ENCODE data around the gene FREM2.

FREM2 gene

GRCh38 chr13:38687246-38688229 lies 661 bp downstream of the FREM2 start:
- in situ Hi-C loops (cut with MboI; ENCODE audit: low sequenced_read_pairs), result no loop called here

- in situ Hi-C loops (cut with MboI; ENCODE audit: low sequenced_read_pairs), result no loop called here
These were observed 1.8 kb downstream of the FREM2 start for GRCh38 chr13:38688674-38689073.

- in situ Hi-C loops (cut with MboI; ENCODE audit: low sequenced_read_pairs), result no loop called here
These were observed 3.4 kb downstream of the FREM2 start for GRCh38 chr13:38690231-38690630.

GRCh38 chr13:38693168-38693567 lies 6.3 kb downstream of the FREM2 start:
- in situ Hi-C loops (cut with MboI; ENCODE audit: low sequenced_read_pairs), result no loop called here

- in situ Hi-C loops (cut with MboI; ENCODE audit: low sequenced_read_pairs), result no loop called here
These were observed 6.8 kb downstream of the FREM2 start for GRCh38 chr13:38693641-38694040.

- in situ Hi-C loops (cut with MboI; ENCODE audit: low sequenced_read_pairs), result no loop called here
These were observed 10.3 kb downstream of the FREM2 start for GRCh38 chr13:38697197-38697596.

GRCh38 chr13:38697628-38698333 lies 10.9 kb downstream of the FREM2 start:
- in situ Hi-C loops (cut with MboI; ENCODE audit: low sequenced_read_pairs), result no loop called here

GRCh38 chr13:38700051-38700450 lies 13.2 kb downstream of the FREM2 start:
- in situ Hi-C loops (cut with MboI; ENCODE audit: low sequenced_read_pairs), result no loop called here

- in situ Hi-C loops (cut with MboI; ENCODE audit: low sequenced_read_pairs), result no loop called here
These were observed 15.8 kb downstream of the FREM2 start for GRCh38 chr13:38702669-38703068.

- in situ Hi-C loops (cut with MboI; ENCODE audit: low sequenced_read_pairs), result no loop called here
These were observed 16.4 kb downstream of the FREM2 start for GRCh38 chr13:38703255-38703654.

- in situ Hi-C loops (cut with MboI; ENCODE audit: low sequenced_read_pairs), result no loop called here
These were observed 18.5 kb downstream of the FREM2 start for GRCh38 chr13:38705365-38705764.

- in situ Hi-C loops (cut with MboI; ENCODE audit: low sequenced_read_pairs), result no loop called here
These were observed 20.6 kb downstream of the FREM2 start for GRCh38 chr13:38707460-38707859.

GRCh38 chr13:38713046-38713445 lies 26.2 kb downstream of the FREM2 start:
- in situ Hi-C loops (cut with MboI; ENCODE audit: low sequenced_read_pairs), result no loop called here

- in situ Hi-C loops (cut with MboI; ENCODE audit: low sequenced_read_pairs), result no loop called here
These were observed 31.5 kb downstream of the FREM2 start for GRCh38 chr13:38718374-38718773.

- in situ Hi-C loops (cut with MboI; ENCODE audit: low sequenced_read_pairs), result no loop called here
These were observed 43.5 kb downstream of the FREM2 start for GRCh38 chr13:38730332-38730731.

- in situ Hi-C loops (cut with MboI; ENCODE audit: low sequenced_read_pairs), result no loop called here
These were observed 46.3 kb downstream of the FREM2 start for GRCh38 chr13:38733146-38733545.

GRCh38 chr13:38735665-38736440 lies 49.0 kb downstream of the FREM2 start:
- in situ Hi-C loops (cut with MboI; ENCODE audit: low sequenced_read_pairs), result no loop called here

GRCh38 chr13:38743466-38743865 lies 56.6 kb downstream of the FREM2 start:
- in situ Hi-C loops (cut with MboI; ENCODE audit: low sequenced_read_pairs), result no loop called here

- in situ Hi-C loops (cut with MboI; ENCODE audit: low sequenced_read_pairs), result no loop called here
These were observed 65.8 kb downstream of the FREM2 start for GRCh38 chr13:38752686-38753085.

- in situ Hi-C loops (cut with MboI; ENCODE audit: low sequenced_read_pairs), result no loop called here
These were observed 67.0 kb downstream of the FREM2 start for GRCh38 chr13:38753878-38754277.

- in situ Hi-C loops (cut with MboI; ENCODE audit: low sequenced_read_pairs), result no loop called here
These were observed 68.9 kb downstream of the FREM2 start for GRCh38 chr13:38755793-38756192.

All from HL-60/S4 treated with retinoic acid at 250 ng/mL for 4 days and 3 days (cell line).